HEK293 (cell line): ENCODE measurements around the gene HLA-DRB1.

Experiments
- REST ChIP-seq: fragments of 450-650 bp; formaldehyde crosslinking; IDR thresholded peaks from 2 replicates; pipeline ENCODE4 v1.5.1; 2016; ENCODE audit warnings: missing biosample characterization, missing genetic modification characterization
- ZNF174 ChIP-seq: fragments of 450-650 bp; formaldehyde crosslinking; IDR thresholded peaks from 2 replicates; pipeline ENCODE4 v1.5.0; 2017; ENCODE audit warnings: missing biosample characterization, mild to moderate bottlenecking, missing genetic modification characterization

HLA-DRB1 gene

GRCh38 chr6:32529697-32530430 is 59.8 kb downstream of the HLA-DRB1 start, which contains the start of gene HLA-DRB5 (continued):
- TF ChIP-seq ZNF174 (tag by site-specific recombination) (no peak), REST (tag by site-specific recombination) (no peak)
